ENCODE measurements around the gene GMCL1. TPM values are rescaled to one million over a fixed set of nuclear protein-coding genes. Genes with fewer than 3 reads are reported as not detected.

Gene GMCL1
- total and polyA plus RNA-seq, 9 of the 15 experiments (the other 6 are each of a cell fraction or from before 2014, with no cell fraction given) = 7.0 to 27.3 (median 15.4) TPM

DNA sequence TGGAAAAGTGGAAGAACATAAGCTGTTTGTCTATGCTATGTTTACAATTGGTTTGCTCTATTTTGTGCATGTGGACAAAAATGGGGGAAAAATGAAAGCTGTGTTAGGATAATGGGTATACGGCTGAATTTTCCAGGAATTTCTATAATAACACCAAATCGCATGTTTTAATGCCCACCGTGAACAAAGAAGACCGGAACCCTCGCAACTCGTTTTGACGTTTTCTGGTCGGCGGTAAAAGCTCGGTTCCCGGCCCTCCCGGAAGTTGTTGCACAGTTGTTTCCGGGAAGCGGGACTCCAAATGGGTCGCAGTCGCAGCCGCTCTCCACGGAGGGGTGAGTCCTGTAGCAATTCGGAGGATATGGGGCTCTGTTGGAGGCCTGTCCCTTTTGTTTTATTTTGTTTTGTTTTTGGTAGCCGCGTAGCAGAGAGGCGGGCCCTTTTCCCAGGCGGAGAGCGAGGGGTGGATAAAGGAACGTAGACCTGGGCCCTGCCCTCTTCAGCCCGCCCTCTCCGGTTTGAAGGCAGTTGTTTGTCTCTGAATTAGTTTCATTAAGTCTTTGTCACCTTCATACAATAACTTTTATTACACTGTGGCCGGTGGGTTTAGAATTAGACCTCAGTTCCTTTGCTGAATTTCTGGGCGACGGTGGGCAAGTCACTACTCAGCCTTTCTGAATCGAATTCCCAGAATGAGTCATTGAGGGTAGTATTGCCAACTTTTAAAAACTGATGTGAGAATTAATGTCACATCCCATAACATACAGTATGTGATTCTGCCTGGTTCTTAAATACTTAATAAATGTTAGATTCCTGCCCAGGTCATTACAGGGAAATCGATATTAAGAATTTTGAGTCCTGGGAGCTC, 64.5 kb downstream of the GMCL1 start, which contains the start of gene SNRNP27 (continued):
- TF ChIP-seq MAFF (IDR thresholded peaks at IDR 0.05; ENCODE audit: low read length) = no peak
- TF ChIP-seq CGGBP1 (CRISPR knock-in tag; IDR thresholded peaks at IDR 0.05) = no peak
- no peak for TF ChIP-seq RHOXF2B (CRISPR knock-in tag; conservative IDR thresholded peaks at IDR 0.05)
- TF ChIP-seq RBM34 (IDR thresholded peaks at IDR 0.05; ENCODE audit: borderline replicate concordance, insufficient read depth, low read length) = no peak
- no peak for TF ChIP-seq SMAD4 (CRISPR knock-in tag; conservative IDR thresholded peaks at IDR 0.05)
- no peak for TF ChIP-seq ZNF146 (CRISPR knock-in tag; IDR thresholded peaks at IDR 0.05; ENCODE audit: unreplicated experiment)
- TF ChIP-seq ZNF23 (CRISPR knock-in tag; IDR thresholded peaks at IDR 0.05) = no peak
- TF ChIP-seq TCF7 (IDR thresholded peaks at IDR 0.05; ENCODE audit: borderline replicate concordance) = peak; percentile 60; the same call in 1 of the 2 replicates
- TF ChIP-seq TOE1 (IDR thresholded peaks at IDR 0.05; ENCODE audit: borderline replicate concordance) = peak; percentile 70
- 0 out of 2 replicates have a peak, but pooled peaks have one; percentile 51 for TF ChIP-seq TOE1 (CRISPR knock-in tag; IDR thresholded peaks at IDR 0.05; ENCODE audit: borderline replicate concordance, low read depth)
- peak; percentile 89 for TF ChIP-seq E2F8 (IDR thresholded peaks at IDR 0.05; ENCODE audit: low read depth, partially characterized antibody)
- TF ChIP-seq DMBX1 (CRISPR knock-in tag; IDR thresholded peaks at IDR 0.05; ENCODE audit: borderline replicate concordance) = no peak; the same call in 1 of the 2 replicates
- no peak for TF ChIP-seq CHD4 (IDR thresholded peaks at IDR 0.05; ENCODE audit: insufficient read depth, insufficient replicate concordance, low read depth, low read length, poor library complexity, severe bottlenecking)
- TF ChIP-seq KLF13 (tag; IDR thresholded peaks at IDR 0.05; ENCODE audit: borderline replicate concordance, low read depth) = no peak
- no peak for TF ChIP-seq ZNF436 (CRISPR knock-in tag; IDR thresholded peaks at IDR 0.05)
- no peak for TF ChIP-seq HLTF (IDR thresholded peaks at IDR 0.05)
- peak; percentile 100 for TF ChIP-seq TAF9B (IDR thresholded peaks at IDR 0.05; ENCODE audit: partially characterized antibody)
- no peak for TF ChIP-seq CBFA2T3 (IDR thresholded peaks at IDR 0.05)
- TF ChIP-seq RUNX1 (IDR thresholded peaks at IDR 0.05; ENCODE audit: low read depth) = no peak
- no peak for TF ChIP-seq ZNF12 (CRISPR knock-in tag; IDR thresholded peaks at IDR 0.05)
- no peak for TF ChIP-seq ZNF695 (CRISPR knock-in tag; IDR thresholded peaks at IDR 0.05)
- no peak for TF ChIP-seq ASH1L (IDR thresholded peaks at IDR 0.05; ENCODE audit: borderline replicate concordance, low read depth, partially characterized antibody)
- 0 out of 2 replicates have a peak, but pooled peaks have one; percentile 39 for TF ChIP-seq HMGXB4 (CRISPR knock-in tag; IDR thresholded peaks at IDR 0.05)
- peak; percentile 55; the same call in 1 of the 2 replicates for TF ChIP-seq TARDBP (IDR thresholded peaks at IDR 0.05)
- no peak for TF ChIP-seq PHB2 (IDR thresholded peaks at IDR 0.05; ENCODE audit: low read depth)
